ENCODE measurements around the gene SLC41A3. TPM values are rescaled to one million over a fixed set of nuclear protein-coding genes. Genes with fewer than 3 reads are reported as not detected.

The SLC41A3 gene
- total and polyA plus RNA-seq, 2 of the 4 experiments (the other 2 are of a cell fraction) = 30.5 to 43.5 TPM

DNA sequence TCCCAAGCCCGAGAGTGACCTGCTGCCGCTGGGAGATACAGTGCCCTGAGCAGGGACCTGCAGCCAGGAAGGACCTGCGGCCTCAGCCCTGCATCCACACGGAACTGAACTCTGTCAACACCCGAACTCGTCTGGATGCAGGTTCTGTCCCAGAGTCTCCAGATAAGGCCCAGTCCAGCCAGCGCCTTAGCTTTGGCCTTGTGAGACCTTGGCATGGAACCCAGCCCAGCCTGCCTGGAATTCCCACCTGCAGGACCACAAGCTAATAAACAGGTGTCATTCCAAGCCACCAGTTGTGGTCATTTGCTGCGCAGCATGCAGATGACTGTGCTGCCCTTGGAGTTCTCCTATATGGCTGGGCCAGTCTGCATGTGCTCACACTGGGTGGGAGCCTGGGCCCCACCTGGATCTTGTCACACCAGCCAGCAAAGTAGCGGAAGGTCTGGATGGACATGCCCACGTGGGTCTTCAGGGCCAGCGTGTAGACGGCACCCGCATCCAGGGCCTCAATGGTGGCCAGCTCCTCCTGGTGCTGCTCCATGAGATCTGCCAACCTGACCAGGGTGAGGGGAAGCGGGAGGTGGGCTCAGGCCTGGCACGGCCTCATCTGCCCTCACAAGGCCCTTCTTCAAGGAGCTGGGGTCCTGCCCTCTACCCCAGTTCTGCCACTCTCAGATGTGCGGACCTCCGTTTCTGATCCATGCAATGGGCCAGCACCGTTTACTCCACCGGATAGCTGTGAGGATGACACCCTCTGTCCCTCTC is 47.2 kb upstream of the SLC41A3 start (continued):
- TF ChIP-seq CTCF (conservative IDR thresholded peaks at IDR 0.05; ENCODE audit: low read depth, low read length) (no peak), RFX5 (IDR thresholded peaks at IDR 0.05; ENCODE audit: low read depth, low read length) (no peak), CEBPB (IDR thresholded peaks at IDR 0.05; ENCODE audit: low read depth, low read length) (no peak), RAD21 (IDR thresholded peaks at IDR 0.05; ENCODE audit: low read length) (no peak), NFE2L2 (IDR thresholded peaks at IDR 0.05; ENCODE audit: low read depth, low read length) (no peak), RCOR1 (IDR thresholded peaks at IDR 0.05; ENCODE audit: insufficient replicate concordance, low read length) (no peak)

Data from IMR-90 (cell line).